A549 (cell line): ENCODE data around the gene HMOX1. TPM values are rescaled to one million over a fixed set of nuclear protein-coding genes. Genes with fewer than 3 reads are reported as not detected.

Source experiments
- ATAC-seq, 2 experiments: fragments of 200-7000 bp in 1 of 2; fragments of >200 bp in 1 of 2; cut with Nextera tagmentation in 1 of 2; cut with Tn5 transposase in 1 of 2; 3 replicates each; pipeline versions ENCODE4 v1.8.0 to v1.9.1; 2018 to 2020; ENCODE audit warnings: mild to moderate bottlenecking in 1 of 2, moderate library complexity in 1 of 2
- CTCF ChIA-PET: fragments of 300-600 bp; sonication (Branson Sonifier 250); formaldehyde crosslinking; extraction: SDS; loops from one replicate; lab custom pipeline; 2021; ENCODE audit warnings: antibody characterized with exemption, inconsistent platforms; lab: Yijun Ruan, JAX
- POLR2A ChIA-PET: fragments of 350-600 bp; formaldehyde crosslinking; extraction: SDS; loops from one replicate; lab custom pipeline; 2021; ENCODE audit warnings: antibody characterized with exemption, inconsistent platforms; lab: Yijun Ruan, JAX
- DNase-seq, 2 experiments: peaks; one replicate each; pipeline versions ENCODE4 v3.0.0 to v3.0.0-alpha.2; 2011 to 2016; ENCODE audit warnings: low read depth in 1 of 2, low spot score in 1 of 2
- FAIRE-seq: peaks from 2 replicates; lab custom pipeline; 2011; peaks lifted over from hg19 to GRCh38; lab: Jason Lieb, UNC
- H3K27ac ChIP-seq, 2 experiments: fragments of >200 bp; sonication (Bioruptor Twin); formaldehyde crosslinking; 3 replicates each; pipeline ENCODE4 v1.5.1; 2016 to 2017
- H3K4me1 ChIP-seq: fragments of >200 bp; sonication (Bioruptor Twin); formaldehyde crosslinking; 3 replicates; pipeline ENCODE4 v1.6.1; 2016
- H3K4me2 ChIP-seq: fragments of >200 bp; sonication (Bioruptor Twin); formaldehyde crosslinking; 3 replicates; pipeline ENCODE4 v1.6.1; 2016
- H3K4me3 ChIP-seq: fragments of >200 bp; sonication (Bioruptor Twin); formaldehyde crosslinking; 3 replicates; pipeline ENCODE4 v1.5.1; 2016
- H3K9me3 ChIP-seq: fragments of >200 bp; sonication (Bioruptor Twin); formaldehyde crosslinking; 3 replicates; pipeline ENCODE4 v1.6.1; 2016
- CEBPB ChIP-seq, 2 experiments: fragments of >200 bp in 1 of 2; sonication (Bioruptor Twin) in 1 of 2; formaldehyde crosslinking in 1 of 2; IDR thresholded peaks; 2 replicates each; pipeline ENCODE4 v1.6.1; 2012 to 2016
- EHMT2 ChIP-seq: fragments of 200-600 bp; sonication (generic); IDR thresholded peaks from 2 replicates; pipeline ENCODE4 v1.6.1; 2016; ENCODE audit warnings: antibody characterized with exemption, low read depth, mild to moderate bottlenecking, moderate library complexity
- EP300 ChIP-seq, 2 experiments: fragments of >200 bp; sonication (Bioruptor Twin); formaldehyde crosslinking; IDR thresholded peaks; 2 replicates in 1 of 2; 3 replicates in 1 of 2; pipeline ENCODE4 v1.6.1; 2016 to 2017
- FOSB ChIP-seq: fragments of 250-450 bp; sonication (Bioruptor Pico); IDR thresholded peaks from 2 replicates; pipeline ENCODE4 v1.5.0; 2020; ENCODE audit warnings: mild to moderate bottlenecking, moderate library complexity
- FOSL2 ChIP-seq, 2 experiments: fragments of 450-650 bp in 1 of 2; fragments of >200 bp in 1 of 2; sonication (Bioruptor Twin) in 1 of 2; formaldehyde crosslinking; IDR thresholded peaks; 2 replicates each; pipeline versions ENCODE4 v1.5.0 to v1.6.1; 2016 to 2020; ENCODE audit warnings: mild to moderate bottlenecking in 1 of 2, moderate library complexity in 1 of 2
- FOXS1 ChIP-seq: fragments of 250-450 bp; sonication (Bioruptor Pico); IDR thresholded peaks from 2 replicates; pipeline ENCODE4 v1.5.0; 2020; ENCODE audit warnings: mild to moderate bottlenecking, moderate library complexity
- HDAC2 ChIP-seq: fragments of 200-600 bp; sonication (generic); IDR thresholded peaks from 2 replicates; pipeline ENCODE4 v1.6.1; 2016
- JUN ChIP-seq, 2 experiments: fragments of >200 bp; sonication (Bioruptor Twin); formaldehyde crosslinking; IDR thresholded peaks; 2 replicates in 1 of 2; 3 replicates in 1 of 2; pipeline ENCODE4 v1.6.1; 2016 to 2017
- JUNB ChIP-seq: fragments of >200 bp; sonication (Bioruptor Twin); formaldehyde crosslinking; IDR thresholded peaks from 2 replicates; pipeline ENCODE4 v1.6.1; 2016
- MAZ ChIP-seq: fragments of 150-350 bp; IDR thresholded peaks from 2 replicates; pipeline ENCODE4 v1.6.1; 2014; ENCODE audit warnings: antibody characterized with exemption, low read depth, low read length, borderline replicate concordance
- MYC ChIP-seq: IDR thresholded peaks from 2 replicates; pipeline ENCODE4 v1.6.1; 2012; ENCODE audit warnings: mild to moderate bottlenecking, inconsistent platforms, low read length, improper control_type of control experiment, borderline replicate concordance
- PHF8 ChIP-seq: fragments of 200-600 bp; sonication (generic); IDR thresholded peaks from 2 replicates; pipeline ENCODE4 v1.6.1; 2016; ENCODE audit warnings: low read depth, mild to moderate bottlenecking, antibody characterized with exemption, moderate library complexity, borderline replicate concordance
- POLR2AphosphoS2 ChIP-seq: conservative IDR thresholded peaks from 2 replicates; pipeline ENCODE4 v1.6.1; 2012; ENCODE audit warnings: low read length, improper control_type of control experiment, inconsistent platforms
- ZC3H11A ChIP-seq: fragments of 450-650 bp; IDR thresholded peaks from 2 replicates; pipeline ENCODE4 v1.6.1; 2014; ENCODE audit warnings: antibody characterized with exemption, mild to moderate bottlenecking
- ZNF302 ChIP-seq: fragments of 250-450 bp; sonication (Bioruptor Pico); IDR thresholded peaks from 2 replicates; pipeline ENCODE4 v1.9.0; 2021; ENCODE audit warnings: inconsistent platforms, mild to moderate bottlenecking, moderate library complexity
- ZSCAN20 ChIP-seq: fragments of 250-450 bp; sonication (Bioruptor Pico); IDR thresholded peaks from 2 replicates; pipeline ENCODE4 v1.8.0; 2022; ENCODE audit warnings: mild to moderate bottlenecking, moderate library complexity
- WGBS: methylation state at CpG from one replicate; pipeline ENCODE4 v1.1.6; 2017; ENCODE audit errors: missing lambda C conversion rate; 5-methylcytosine and 5-hydroxymethylcytosine counted together
- polyA plus RNA-seq, 4 experiments: library from polyadenylated mRNA; depleted of rRNA in 3 of 4; stranded (reverse); fragments of >200 nt; fragmentation: RNase III in 1 of 4; extraction: RNeasy Plus Mini Kit Qiagen cat#74134 plus additional on column Dnase treatment in 1 of 4; gene quantifications; 2 replicates in 3 of 4; 3 replicates in 1 of 4; pipeline ENCODE4 v1.2.3, GENCODE V29; 2011 to 2017
- TF ChIP-seq, protein P1 (sequence below): fragments of >200 bp; sonication (Bioruptor Twin); formaldehyde crosslinking; IDR thresholded peaks from 3 replicates; pipeline ENCODE4 v1.6.1; 2016
- TF ChIP-seq, protein P2 (sequence below): fragments of 250-450 bp; sonication (Bioruptor Pico); IDR thresholded peaks from 2 replicates; pipeline ENCODE4 v1.5.0; 2021; ENCODE audit warnings: mild to moderate bottlenecking, moderate library complexity, borderline replicate concordance
- TF ChIP-seq, protein P3 (sequence below): IDR thresholded peaks from 2 replicates; pipeline ENCODE4 v1.6.1; 2012; ENCODE audit warnings: low read depth, borderline replicate concordance

The HMOX1 gene
- polyA plus RNA-seq, 2 of the 4 experiments (the other 2 are of a cell fraction): 97.7 to 506 TPM

DNA sequence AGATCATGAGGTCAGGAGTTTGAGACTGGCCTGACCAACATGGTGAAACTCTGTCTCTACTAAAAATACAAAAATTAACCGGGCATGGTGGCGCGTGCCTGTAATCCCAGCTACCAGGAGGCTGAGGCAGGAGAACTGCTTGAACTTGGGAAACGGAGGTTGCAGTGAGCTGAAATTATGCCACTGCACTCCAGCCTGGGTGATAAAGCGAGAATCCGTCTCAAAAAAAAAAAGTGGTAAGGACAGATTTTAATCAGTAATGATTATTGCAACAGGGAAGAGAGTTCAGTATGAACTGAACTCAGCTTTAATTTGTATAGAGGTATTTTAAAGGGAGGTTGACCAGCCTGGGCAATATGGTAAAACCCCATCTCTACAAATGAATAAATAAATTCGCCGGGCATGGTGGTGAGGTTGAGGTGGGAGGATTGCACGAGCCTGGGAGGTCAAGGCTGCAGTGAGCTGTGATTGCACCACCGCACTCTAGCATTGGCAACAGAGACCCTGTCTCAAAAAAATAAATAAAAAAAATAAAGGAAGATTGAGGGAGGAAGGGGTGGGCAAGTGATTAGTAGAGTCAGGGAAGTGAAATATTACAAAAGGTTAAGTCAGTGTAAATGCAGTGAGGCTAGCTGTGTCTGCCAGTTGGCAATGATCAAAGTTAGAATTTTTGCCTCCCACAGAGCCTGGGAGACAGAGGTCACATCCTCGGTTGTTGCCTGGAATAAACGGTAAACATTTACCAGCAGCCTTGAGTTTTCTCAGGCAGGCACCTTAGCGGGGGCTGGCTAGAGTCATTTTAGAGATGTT, 16.4 kb downstream of the HMOX1 start:
- H3K27ac ChIP-seq: peak overlapping the region; percentile 77 to 95
- CTCF ChIA-PET: interaction anchor here (0.8 to 2.2 kb wide), 4 partner anchors 11 to 599 kb away, joined by 3 to 7 read pairs (median 5); partner anchors contain the start of gene HMOX1
- POLR2A ChIA-PET: interaction anchor here (0.6 to 0.9 kb wide), 4 partner anchors 17 to 44 kb away, joined by 3 to 5 read pairs (median 3); partner anchors contain the start of gene HMOX1
- H3K4me1 ChIP-seq: peaks cover 75% of the 10 kb centered on the region
- peak overlapping the region; percentile 64 for H3K4me2 ChIP-seq
- TF ChIP-seq ZNF302 (no peak), FOSL2 (IDR thresholded peaks at IDR 0.05) (no peak), FOSL2 (CRISPR knock-in tag; IDR thresholded peaks at IDR 0.05) (no peak), JUN (IDR thresholded peaks at IDR 0.05) (peak; percentile 69; a peak in 4 of 5 replicates), FOXS1 (CRISPR knock-in tag) (no peak), ZC3H11A (no peak), JUNB (0 out of 2 replicates have a peak, but pooled peaks have one; percentile 24), HDAC2 (no peak), EHMT2 (no peak), MAZ (no peak), CEBPB (IDR thresholded peaks at IDR 0.05) (peak; percentile 62 to 67; a peak in 3 of 4 replicates), EP300 (IDR thresholded peaks at IDR 0.05) (peak; percentile 64 to 86; a peak in 4 of 5 replicates), POLR2AphosphoS2 (no peak), ZSCAN20 (no peak)
- TF ChIP-seq, protein P1, sequence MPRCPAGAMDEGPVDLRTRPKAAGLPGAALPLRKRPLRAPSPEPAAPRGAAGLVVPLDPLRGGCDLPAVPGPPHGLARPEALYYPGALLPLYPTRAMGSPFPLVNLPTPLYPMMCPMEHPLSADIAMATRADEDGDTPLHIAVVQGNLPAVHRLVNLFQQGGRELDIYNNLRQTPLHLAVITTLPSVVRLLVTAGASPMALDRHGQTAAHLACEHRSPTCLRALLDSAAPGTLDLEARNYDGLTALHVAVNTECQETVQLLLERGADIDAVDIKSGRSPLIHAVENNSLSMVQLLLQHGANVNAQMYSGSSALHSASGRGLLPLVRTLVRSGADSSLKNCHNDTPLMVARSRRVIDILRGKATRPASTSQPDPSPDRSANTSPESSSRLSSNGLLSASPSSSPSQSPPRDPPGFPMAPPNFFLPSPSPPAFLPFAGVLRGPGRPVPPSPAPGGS: peak; percentile 52; the same call in 1 of the 3 replicates
- FAIRE-seq: no peak
- ATAC-seq: peak; percentile 26 to 54
- WGBS: 34% methylated on average over 13 of the region's 13 CpGs
- peak in 1 of 2 experiments; percentile 85 for DNase-seq
- no peaks in the 10 kb centered on the region for H3K9me3 ChIP-seq
- no peak overlapping the region for H3K4me3 ChIP-seq

DNA sequence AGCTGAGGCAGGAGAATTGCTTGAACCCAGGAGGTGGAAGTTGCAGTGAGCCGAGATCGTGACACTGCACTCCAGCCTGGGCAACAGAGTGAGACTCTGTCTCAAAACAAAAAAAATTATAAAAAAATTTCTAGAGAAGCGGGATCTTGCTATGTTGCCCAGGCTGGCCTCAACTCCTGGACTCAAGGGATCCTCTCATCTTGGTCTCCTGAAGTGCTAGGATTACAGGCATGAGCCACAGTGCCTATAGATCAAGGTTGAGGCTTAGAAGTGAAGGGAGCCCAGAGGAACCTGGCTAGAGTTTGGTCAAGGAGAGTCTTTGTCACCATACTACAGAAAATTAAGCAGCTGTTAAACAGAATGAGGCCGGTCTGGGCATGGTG, 17.7 kb downstream of the HMOX1 start:
- WGBS: 92% methylated on average over 4 of the region's 4 CpGs
- no peak for ATAC-seq
- peak overlapping the region; percentile 64; the same call in 2 of the 3 replicates for H3K4me2 ChIP-seq

DNA sequence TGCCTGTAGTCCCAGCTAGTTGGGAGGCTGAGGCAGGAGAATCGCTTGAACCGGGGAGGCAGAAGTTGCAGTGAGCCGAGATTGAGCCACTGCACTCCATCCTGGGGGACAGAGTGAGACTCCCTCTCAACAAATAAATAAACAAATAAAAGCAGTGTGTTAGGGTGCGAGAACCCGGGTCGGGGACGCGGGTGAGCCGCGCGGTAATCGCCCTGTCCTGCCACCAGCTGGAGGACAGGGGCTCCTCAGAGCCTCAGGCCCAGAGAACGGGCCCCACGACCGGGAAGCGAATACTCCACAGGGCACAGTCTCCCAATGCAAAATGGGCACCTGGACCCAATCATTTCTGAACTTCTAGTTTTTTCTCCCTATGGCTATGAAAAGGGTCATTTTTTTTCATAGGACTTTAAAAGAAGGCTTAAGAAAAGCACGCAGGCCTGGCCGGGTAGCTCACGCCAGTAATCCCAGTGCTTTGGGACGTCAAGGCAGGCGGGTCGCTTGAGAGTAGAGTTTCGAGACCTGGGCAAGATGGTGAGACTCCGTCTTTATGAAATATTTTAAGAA, 18.3 kb downstream of the HMOX1 start:
- FAIRE-seq (no peak), DNase-seq (no peak), ATAC-seq (no peak)
- peak overlapping the region; percentile 77 for H3K4me3 ChIP-seq
- H3K4me2 ChIP-seq: peak overlapping the region; percentile 58
- CTCF ChIA-PET: interaction anchor here (0.9 to 1.0 kb wide), 2 partner anchors 18 to 47 kb away, joined by 3 to 4 read pairs; partner anchors contain the start of gene HMOX1
- no peak for TF ChIP-seq MYC
- no peak for TF ChIP-seq CEBPB (IDR thresholded peaks at IDR 0.05)
- TF ChIP-seq, protein P2, sequence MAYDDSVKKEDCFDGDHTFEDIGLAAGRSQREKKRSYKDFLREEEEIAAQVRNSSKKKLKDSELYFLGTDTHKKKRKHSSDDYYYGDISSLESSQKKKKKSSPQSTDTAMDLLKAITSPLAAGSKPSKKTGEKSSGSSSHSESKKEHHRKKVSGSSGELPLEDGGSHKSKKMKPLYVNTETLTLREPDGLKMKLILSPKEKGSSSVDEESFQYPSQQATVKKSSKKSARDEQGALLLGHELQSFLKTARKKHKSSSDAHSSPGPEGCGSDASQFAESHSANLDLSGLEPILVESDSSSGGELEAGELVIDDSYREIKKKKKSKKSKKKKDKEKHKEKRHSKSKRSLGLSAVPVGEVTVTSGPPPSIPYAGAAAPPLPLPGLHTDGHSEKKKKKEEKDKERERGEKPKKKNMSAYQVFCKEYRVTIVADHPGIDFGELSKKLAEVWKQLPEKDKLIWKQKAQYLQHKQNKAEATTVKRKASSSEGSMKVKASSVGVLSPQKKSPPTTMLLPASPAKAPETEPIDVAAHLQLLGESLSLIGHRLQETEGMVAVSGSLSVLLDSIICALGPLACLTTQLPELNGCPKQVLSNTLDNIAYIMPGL: no peak
- TF ChIP-seq, protein P3, sequence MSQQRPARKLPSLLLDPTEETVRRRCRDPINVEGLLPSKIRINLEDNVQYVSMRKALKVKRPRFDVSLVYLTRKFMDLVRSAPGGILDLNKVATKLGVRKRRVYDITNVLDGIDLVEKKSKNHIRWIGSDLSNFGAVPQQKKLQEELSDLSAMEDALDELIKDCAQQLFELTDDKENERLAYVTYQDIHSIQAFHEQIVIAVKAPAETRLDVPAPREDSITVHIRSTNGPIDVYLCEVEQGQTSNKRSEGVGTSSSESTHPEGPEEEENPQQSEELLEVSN: no peak
- no peak for TF ChIP-seq PHF8
- no peak for TF ChIP-seq JUNB
- H3K27ac ChIP-seq: peak overlapping the region; percentile 77 to 95
- WGBS: 66% methylated on average over 24 of the region's 24 CpGs
- H3K9me3 ChIP-seq: no peaks in the 10 kb centered on the region
- H3K4me1 ChIP-seq: peaks cover 66% of the 10 kb centered on the region
- POLR2A ChIA-PET: no interaction called here

More for the DNA sequence above, 17.7 kb downstream of the HMOX1 start:
- CTCF ChIA-PET: interaction anchor here (0.9 to 1.0 kb wide), 2 partner anchors 18 to 46 kb away, joined by 3 to 4 read pairs; partner anchors contain the start of gene HMOX1
- H3K4me3 ChIP-seq: no peak overlapping the region
- TF ChIP-seq, protein P1: no peak
- TF ChIP-seq HDAC2: no peak
- no peak for TF ChIP-seq FOSL2 (IDR thresholded peaks at IDR 0.05)
- TF ChIP-seq FOSL2 (CRISPR knock-in tag; IDR thresholded peaks at IDR 0.05): no peak
- no peak for TF ChIP-seq POLR2AphosphoS2
- no peak for TF ChIP-seq FOSB (CRISPR knock-in tag)
- peak overlapping the region; percentile 77 to 95 for H3K27ac ChIP-seq
- no peaks in the 10 kb centered on the region for H3K9me3 ChIP-seq
- POLR2A ChIA-PET: no interaction called here
- DNase-seq (no peak), FAIRE-seq (no peak)
- H3K4me1 ChIP-seq: peaks cover 72% of the 10 kb centered on the region
